Type B pancreatic cell (in vitro differentiated cells): Measurements from ENCODE around the gene MAML2. TPM values are rescaled to one million over a fixed set of nuclear protein-coding genes. Genes with fewer than 3 reads are reported as not detected.
A peak's percentile ranks its signal among the peaks of the same experiment; 100 is the strongest.

Source experiments
- DNase-seq: peaks from one replicate; pipeline ENCODE4 v3.0.0; 2021; ENCODE audit warnings: mixed read lengths; ENCODE audit not compliant: unreplicated experiment; ENCODE audit errors: extremely low spot score
- H3K27ac Mint-ChIP-seq: 2 replicates; pipeline ENCODE4 v1.8.0; 2021; ENCODE audit warnings: mild to moderate bottlenecking, mixed read lengths
- H3K27me3 Mint-ChIP-seq: 2 replicates; pipeline ENCODE4 v1.8.0; 2021; ENCODE audit warnings: mixed read lengths
- H3K36me3 Mint-ChIP-seq: 2 replicates; pipeline ENCODE4 v1.8.0; 2021; ENCODE audit warnings: mixed read lengths
- H3K4me1 Mint-ChIP-seq: one replicate; pipeline ENCODE4 v1.8.0; 2021; ENCODE audit warnings: mixed read lengths; ENCODE audit not compliant: unreplicated experiment
- H3K4me3 Mint-ChIP-seq: 2 replicates; pipeline ENCODE4 v1.8.0; 2021; ENCODE audit warnings: mild to moderate bottlenecking, mixed read lengths
- H3K9me3 Mint-ChIP-seq: 2 replicates; pipeline ENCODE4 v1.8.0; 2021; ENCODE audit warnings: mixed read lengths
- CTCF ChIP-seq: fragments of 200-600 bp; sonication (generic); conservative IDR thresholded peaks from 2 replicates; pipeline ENCODE4 v1.5.0; 2021; ENCODE audit warnings: antibody characterized with exemption, mild to moderate bottlenecking
- long read RNA-seq: library from polyadenylated mRNA; unstranded; transcript quantifications from one replicate; pipeline ENCODE4 v2.0.0, GENCODE V29; 2020
- total RNA-seq: library from RNA; stranded (reverse); gene quantifications from 2 replicates; pipeline ENCODE4 v1.2.1, GENCODE V29; 2021; ENCODE audit warnings: low replicate concordance

Gene MAML2
- total RNA-seq, result 20.8 and 33.6 TPM in 2 replicates
- long read RNA-seq, partial matches to known transcripts, result 0 of 14 reads
- long read RNA-seq, other reads (novel, unspliced or antisense), result 14 of 14 reads

DNA sequence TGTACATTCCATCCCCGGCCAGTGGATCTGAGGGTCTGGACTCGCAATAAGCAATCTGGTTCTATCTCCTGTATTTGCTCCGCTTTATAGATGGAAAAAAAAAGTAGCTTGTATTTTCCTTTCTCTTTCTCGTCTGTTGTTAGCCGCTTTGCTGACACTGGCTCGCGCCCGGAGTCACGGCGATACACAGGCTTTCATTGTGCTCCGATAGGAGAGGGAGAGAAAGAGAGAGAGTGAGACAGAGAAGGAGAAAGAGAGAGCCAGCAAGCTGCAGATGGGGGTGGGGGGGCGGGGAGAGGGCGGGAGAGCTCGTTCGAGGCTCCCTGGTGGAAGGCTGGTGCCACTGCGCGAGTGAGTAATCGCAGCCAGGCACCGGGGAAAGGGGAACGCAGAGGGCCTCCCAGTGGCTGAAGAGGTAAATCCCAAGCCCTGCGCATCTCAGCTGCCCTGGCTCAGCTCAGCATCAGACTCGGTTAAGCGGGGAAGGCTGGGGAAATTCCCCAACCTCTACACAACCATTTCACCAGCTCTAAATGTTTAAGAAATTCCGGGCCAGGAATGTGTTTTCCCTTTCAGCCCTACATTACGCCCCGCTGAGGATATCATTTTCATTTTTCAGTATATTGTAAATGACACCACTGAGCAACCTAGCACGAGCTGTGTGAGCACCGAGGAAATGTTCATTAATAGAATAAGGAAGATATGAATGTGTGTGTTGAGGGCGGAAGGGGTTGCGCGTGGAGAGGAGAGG lies at the start of gene MAML2:
Gene MAML2 (minus strand): TSS at position 235 of the 751 bp plus-strand sequence. CDS start 1,300 bp downstream, outside the sequence.
- Mint-ChIP-seq H3K9me3 (no peaks in the 10 kb centered on the region), H3K27ac (peak within 1 kb of the TSS; percentile 86), H3K27me3 (no peaks in the 10 kb centered on the region), H3K4me1 (peaks cover 38% of the 10 kb centered on the region), H3K36me3 (peaks cover 6% of the 10 kb centered on the region), H3K4me3 (peak within 1 kb of the TSS; percentile 97)
- peak; percentile 95 for TF ChIP-seq CTCF
- peak; percentile 88 for DNase-seq

GRCh38 chr11:96391698-96392307 lies 48.8 kb upstream of the MAML2 start:
- Mint-ChIP-seq H3K27me3 (no peaks in the 10 kb centered on the region), H3K27ac (no peak overlapping the region), H3K4me1 (peaks cover 24% of the 10 kb centered on the region), H3K9me3 (peaks cover 12% of the 10 kb centered on the region), H3K36me3 (peaks cover 22% of the 10 kb centered on the region), H3K4me3 (peak overlapping the region; percentile 72)
- no peak for DNase-seq
- TF ChIP-seq CTCF, result no peak

DNA sequence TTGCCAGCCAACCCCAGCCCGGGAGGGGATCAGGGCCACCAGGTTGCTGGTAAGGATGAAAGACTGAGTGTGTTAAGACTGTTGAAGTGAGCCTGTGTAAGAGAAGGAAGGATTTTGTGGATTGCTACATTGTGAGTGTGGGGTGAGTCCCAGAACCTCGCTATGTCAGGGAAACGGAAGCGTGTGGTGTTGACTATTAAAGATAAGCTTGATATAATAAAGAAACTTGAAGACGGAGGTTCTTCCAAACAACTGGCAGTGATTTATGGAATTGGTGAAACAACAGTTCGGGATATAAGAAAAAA lies 47.4 kb upstream of the MAML2 start:
- Mint-ChIP-seq H3K4me1 (peaks cover 24% of the 10 kb centered on the region), H3K36me3 (peaks cover 23% of the 10 kb centered on the region), H3K4me3 (peak overlapping the region; percentile 91), H3K27me3 (no peaks in the 10 kb centered on the region), H3K9me3 (peaks cover 12% of the 10 kb centered on the region), H3K27ac (peak overlapping the region; percentile 94)
- no peak for DNase-seq
- no peak for TF ChIP-seq CTCF

DNA sequence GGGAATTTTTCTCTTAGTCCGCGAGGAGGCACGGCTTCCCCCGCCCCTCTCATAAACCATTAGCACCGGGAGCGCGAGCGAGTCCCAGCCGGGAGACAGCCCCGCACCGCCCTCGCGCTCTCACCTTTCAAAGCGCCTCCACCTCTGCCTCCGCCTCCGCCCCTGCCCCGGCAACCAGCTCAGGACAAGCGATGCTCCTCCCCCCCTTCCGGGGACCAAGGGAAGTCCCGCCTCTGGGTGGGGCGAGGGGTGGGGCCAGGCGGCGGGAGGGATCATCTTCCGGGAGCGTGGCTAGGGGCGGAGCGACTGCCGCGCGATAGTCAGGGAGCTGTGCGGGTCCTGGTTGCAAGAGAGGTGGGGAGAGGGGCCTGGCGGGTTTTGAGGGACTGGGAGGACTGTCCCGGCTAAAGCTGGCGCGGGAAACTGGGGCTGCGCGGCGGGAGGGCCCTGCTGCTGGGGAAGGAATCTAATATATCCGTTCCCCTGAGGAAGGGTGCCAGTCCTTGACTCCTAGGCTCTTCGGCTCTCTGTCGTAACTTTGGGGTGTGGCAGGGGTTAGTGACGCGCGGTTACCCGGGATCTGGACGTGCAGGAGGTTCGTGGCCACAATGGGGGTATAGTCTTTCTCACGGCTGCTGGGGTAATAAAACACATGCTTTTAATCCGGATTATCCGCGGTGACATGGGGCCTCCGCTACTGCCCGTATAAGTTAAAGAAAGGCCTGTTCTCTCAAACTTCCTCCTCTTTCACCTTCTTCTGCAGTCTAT lies 46.9 kb upstream of the MAML2 start, which contains the start of the genes CCDC82 and JRKL:
Gene CCDC82 (minus strand): TSS at position 193 of the 768 bp plus-strand sequence. CDS start 5,165 bp downstream, outside the sequence.
Gene JRKL (plus strand): TSS at position 294 of the 768 bp plus-strand sequence. CDS start 637 bp downstream, outside the sequence.
- peak; percentile 99 for DNase-seq
- Mint-ChIP-seq H3K27me3 (no peaks in the 10 kb centered on the region), H3K4me1 (peaks cover 24% of the 10 kb centered on the region), H3K36me3 (peaks cover 25% of the 10 kb centered on the region), H3K4me3 (peak within 1 kb of the TSS; percentile 91), H3K9me3 (peaks cover 12% of the 10 kb centered on the region), H3K27ac (peak within 1 kb of the TSS; percentile 94)
- no peak for TF ChIP-seq CTCF

GRCh38 chr11:96388891-96389719 lies 46.1 kb upstream of the MAML2 start:
- Mint-ChIP-seq H3K9me3 (peaks cover 12% of the 10 kb centered on the region), H3K27me3 (no peaks in the 10 kb centered on the region), H3K4me1 (peaks cover 24% of the 10 kb centered on the region), H3K27ac (peak overlapping the region; percentile 94), H3K4me3 (peak overlapping the region; percentile 91), H3K36me3 (peaks cover 30% of the 10 kb centered on the region)
- DNase-seq, result no peak
- TF ChIP-seq CTCF, result no peak
